EH (cell line): Measurements from ENCODE around the gene ESCO1.
"Not testable (repeated sequence)": the region's sequence is repeated elsewhere in the genome, so short reads cannot be mapped to it uniquely, and the experiment has no call there.

Experiments used
- DNase-seq: peaks from one replicate; pipeline ENCODE4 v3.0.0-alpha.2; 2015; ENCODE audit warnings: low read depth

Gene ESCO1, protein sequence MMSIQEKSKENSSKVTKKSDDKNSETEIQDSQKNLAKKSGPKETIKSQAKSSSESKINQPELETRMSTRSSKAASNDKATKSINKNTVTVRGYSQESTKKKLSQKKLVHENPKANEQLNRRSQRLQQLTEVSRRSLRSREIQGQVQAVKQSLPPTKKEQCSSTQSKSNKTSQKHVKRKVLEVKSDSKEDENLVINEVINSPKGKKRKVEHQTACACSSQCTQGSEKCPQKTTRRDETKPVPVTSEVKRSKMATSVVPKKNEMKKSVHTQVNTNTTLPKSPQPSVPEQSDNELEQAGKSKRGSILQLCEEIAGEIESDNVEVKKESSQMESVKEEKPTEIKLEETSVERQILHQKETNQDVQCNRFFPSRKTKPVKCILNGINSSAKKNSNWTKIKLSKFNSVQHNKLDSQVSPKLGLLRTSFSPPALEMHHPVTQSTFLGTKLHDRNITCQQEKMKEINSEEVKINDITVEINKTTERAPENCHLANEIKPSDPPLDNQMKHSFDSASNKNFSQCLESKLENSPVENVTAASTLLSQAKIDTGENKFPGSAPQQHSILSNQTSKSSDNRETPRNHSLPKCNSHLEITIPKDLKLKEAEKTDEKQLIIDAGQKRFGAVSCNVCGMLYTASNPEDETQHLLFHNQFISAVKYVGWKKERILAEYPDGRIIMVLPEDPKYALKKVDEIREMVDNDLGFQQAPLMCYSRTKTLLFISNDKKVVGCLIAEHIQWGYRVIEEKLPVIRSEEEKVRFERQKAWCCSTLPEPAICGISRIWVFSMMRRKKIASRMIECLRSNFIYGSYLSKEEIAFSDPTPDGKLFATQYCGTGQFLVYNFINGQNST

GRCh38 chr18:21600526-21601410 lies at the start of gene ESCO1:
Gene ESCO1 (minus strand): TSS chr18:21600704. CDS start chr18:21574843, 25,861 bp downstream.
- DNase-seq, result peak; percentile 99

GRCh38 chr18:21640375-21640774 lies 39.9 kb upstream of the ESCO1 start:
- not testable (repeated sequence) for DNase-seq

DNA sequence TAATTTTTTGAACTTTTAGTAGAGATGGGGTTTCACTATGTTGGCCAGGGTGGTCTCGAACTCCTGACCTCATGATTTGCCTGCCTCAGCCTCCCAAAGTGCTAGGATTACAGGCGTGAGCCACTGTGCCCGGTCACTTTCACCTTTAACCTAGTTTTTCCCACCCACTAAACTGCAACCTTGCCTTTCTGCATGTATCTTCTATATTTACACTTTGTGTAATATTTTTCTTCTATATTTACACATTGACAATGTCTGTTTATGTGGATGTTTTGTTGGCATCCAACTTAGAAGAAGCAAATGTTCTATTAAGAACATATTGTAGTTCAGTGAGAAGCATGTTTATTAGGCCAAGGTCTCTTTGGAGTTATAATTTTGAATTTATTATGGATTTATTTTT lies 38.3 kb upstream of the ESCO1 start:
- DNase-seq, result no peak

DNA sequence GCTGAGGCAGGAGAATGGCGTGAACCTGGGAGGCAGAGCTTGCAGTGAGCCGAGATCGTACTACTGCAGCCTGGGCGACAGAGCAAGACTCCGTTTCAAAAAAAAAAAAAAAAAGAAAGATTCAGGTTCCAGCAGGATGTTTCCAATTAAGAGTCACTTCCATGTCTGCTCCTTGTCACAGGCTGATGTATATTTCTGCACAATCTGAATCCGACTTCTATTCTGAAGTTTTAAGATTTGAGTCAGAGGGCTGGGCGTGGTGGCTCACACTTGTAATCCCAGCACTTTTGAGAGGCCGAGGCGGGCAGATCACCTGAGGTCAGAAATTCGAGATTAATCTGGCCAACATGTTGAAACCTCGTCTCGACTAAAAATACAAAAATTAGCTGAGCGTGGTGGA lies 36.3 kb upstream of the ESCO1 start:
- no peak for DNase-seq

GRCh38 chr18:21634588-21635199 lies 34.2 kb upstream of the ESCO1 start:
- no peak for DNase-seq

GRCh38 chr18:21632393-21632792 lies 31.9 kb upstream of the ESCO1 start:
- peak; percentile 6 for DNase-seq

DNA sequence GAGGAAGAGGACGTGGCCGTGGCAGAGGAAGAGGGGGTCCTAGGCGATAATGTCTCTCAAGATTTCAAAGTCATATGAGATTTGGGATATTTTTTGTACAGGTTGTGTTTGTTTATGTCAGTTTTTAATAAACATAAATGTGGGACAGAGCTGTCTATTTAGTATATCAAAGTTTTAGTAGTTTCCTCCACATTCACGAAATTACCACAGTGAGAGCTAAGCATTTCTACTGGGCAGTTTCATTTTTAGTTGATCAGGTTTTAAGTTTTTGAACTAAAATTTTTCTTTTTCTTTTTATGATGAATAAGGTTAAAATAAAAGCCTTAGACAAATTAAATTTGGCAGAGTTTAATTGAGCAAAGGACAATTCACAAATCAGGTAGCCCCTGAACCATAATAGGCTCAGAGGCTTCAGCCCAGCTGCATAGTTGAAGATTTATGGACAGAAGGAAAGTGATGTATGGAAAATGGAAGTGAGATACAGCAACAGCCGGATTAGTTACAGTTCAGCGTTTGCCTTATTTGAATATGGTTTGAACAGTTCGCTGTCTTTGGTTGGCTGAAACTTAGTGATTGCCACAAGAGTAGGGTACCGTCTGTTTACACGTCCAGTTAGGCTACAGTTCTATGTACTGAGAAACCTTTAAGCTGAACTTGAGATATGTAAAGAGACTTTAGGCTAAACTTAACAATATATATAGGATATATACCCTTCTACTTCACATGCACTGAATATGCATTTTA lies 28.8 kb upstream of the ESCO1 start:
- DNase-seq, result no peak

GRCh38 chr18:21621640-21622039 lies 21.1 kb upstream of the ESCO1 start:
- DNase-seq, result not testable (repeated sequence)

DNA sequence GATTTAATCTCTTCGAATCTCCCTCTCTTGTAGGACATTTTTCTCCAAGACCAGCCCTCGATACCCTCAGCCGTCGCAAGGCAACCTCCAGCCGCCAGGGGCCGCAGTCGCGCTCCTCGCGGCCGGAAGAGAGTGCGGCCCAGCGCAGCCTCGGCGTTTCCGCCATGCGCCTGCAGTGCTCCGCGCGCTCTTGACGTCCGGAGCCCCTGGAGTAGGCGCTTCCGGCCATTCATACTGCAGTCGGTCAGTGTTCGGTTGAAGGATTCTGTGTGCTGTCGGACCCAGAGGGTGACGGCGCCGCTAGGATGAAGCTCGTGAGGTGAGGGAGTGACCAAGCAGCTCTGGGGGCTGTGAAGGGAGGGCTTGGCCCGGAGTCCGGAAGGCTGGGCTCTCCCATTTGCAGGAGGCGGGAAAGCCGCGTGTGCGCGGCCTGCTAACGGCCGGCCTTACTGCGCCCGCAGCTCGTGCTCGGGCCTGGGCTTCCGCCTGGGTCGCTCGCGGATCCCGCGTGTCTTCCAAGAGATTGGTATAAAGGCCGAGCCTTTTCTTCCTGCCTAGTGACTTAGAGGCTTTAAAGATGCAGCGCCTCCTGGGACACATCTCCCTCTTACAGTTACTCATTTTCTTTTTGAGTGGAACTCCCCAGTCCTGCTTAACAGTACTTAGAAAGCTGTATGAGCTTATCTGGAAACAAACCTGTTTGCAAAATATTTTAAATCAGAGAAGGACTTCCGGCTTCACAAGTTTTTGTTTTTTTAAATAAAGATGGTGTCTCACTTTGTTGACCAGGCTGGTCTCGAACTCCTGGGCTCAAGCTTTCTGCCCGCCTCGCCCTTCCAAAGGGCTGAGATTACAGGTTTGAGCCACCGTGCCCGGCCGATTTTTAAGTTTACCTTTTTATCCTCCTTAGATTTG lies 11.9 kb upstream of the ESCO1 start, which contains the start of gene SNRPD1:
Gene SNRPD1, plus strand, starts transcription at position 190 of the 915 bp plus-strand sequence. Its CDS starts 116 bp downstream, at position 306.
- DNase-seq, result peak; percentile 90

GRCh38 chr18:21611401-21612124 lies 11.1 kb upstream of the ESCO1 start:
- DNase-seq, result peak; percentile 4

DNA sequence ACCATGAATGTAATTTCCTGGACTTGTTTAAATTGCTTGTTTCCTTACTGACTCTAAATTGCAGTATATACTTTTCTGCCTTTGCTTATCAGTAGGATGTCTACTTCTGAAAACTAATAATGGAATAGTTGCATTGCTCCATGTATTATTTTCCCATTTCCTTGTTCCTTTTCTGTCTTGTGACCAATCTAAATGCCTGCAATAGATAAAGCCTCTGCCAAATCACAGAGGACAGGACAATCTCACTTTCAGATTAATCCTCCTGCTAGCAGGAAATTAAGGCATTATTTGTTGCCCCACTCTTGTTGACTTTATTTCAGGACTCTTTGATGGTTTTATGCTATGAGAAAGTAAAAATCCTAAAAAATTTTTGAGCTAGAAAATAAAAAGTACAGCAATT lies 4.7 kb upstream of the ESCO1 start:
- DNase-seq, result no peak

DNA sequence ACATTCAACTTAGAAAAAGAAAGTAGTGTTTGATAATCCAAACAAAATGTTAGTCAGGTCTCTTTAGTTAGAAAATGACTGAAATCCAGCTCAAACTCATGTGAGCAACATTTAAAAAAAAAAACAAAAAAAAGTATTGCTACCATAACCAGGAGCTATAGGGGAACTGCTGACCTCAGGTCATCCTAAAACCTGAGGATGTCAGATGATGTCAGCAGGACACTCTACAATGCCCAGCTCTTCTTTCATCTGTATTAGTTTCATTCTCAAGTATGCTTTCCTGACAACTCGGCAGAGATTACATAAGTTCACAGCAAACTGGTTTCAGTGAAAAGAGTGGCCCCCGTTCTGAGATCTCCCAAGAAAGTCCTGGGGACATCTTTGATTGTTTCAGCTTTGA lies 4.2 kb upstream of the ESCO1 start:
- peak; percentile 2 for DNase-seq

DNA sequence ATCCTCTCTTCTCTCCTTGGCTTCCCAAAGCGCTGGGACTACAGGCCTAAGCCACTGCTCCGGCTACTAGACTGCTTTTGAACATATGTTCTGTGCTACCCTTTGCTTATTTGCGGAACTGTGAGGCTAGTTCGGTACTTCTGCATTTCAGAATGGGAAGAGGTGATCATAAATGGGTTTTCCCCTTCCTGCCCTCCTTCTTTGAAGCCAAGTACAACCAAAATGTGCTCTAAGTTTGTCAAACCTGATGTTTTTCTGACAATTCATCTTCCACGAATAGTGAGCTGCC lies 1.7 kb upstream of the ESCO1 start:
- no peak for DNase-seq

DNA sequence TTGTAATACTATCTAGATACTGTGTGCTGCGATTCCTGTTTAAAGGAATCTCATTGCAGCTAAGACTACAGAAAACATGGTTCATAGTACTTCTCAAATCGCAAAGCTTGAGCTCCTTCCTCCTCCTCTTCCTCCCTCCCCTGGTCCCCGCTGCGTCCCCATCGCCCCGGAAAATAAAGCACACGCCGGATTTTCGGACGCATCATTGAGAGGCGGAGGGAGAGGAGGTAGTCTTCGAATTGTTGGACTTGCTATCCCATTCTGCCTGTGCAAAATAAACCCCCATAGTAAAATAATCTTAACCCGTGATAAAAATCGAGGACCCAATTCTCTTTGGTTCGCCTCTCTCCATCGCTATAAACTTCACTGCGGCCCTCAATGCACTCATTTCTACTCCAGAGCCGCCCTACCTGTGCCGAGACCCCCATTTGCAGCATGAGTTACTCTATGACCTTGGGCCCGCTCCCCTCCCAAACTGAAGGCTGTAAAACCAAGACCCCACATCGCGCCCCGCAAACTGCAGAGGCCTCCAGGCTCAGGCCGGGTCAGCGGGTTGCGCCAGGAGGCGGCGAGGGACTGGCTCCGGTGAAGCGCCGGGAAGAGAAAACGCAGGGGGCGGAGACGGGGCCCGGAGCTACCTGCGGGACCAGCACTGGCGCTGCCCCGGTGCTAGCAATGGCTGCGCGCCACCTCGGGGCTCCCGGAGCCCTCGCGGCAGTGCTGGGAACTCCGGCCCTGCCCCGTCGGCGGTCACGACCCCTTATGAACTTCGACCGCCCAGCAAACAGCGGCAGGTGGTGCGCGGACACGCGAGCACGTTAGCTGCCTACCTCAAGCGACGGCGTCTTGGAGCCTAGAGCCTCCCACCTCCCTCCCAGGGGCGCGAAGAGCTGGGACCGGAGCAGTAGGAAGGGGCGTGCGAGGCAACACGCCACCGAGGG lies 649 bp downstream of the ESCO1 start:
- peak; percentile 15 for DNase-seq

GRCh38 chr18:21598726-21599584 lies 1.5 kb downstream of the ESCO1 start:
- DNase-seq, result no peak

DNA sequence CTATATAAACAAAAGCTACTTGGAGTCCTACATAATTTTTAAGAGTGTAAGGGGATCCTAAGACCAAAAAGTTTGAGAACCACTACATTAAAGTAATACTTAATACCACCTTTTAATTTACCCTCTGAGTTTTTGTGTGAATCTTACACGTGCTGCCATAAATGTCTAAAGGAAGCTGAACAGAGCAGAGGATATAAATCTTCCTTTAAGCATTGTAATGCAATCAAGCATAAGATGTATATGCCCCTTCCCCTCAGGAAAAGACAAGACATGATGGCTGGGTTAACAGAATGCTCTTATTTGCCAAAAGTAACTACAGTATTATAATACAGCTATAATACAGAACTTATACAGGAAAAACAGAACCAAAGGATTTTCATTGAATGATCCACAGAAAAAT lies 2.9 kb downstream of the ESCO1 start:
- no peak for DNase-seq
